Measurements from ENCODE around the gene ZNF438.

DNA sequence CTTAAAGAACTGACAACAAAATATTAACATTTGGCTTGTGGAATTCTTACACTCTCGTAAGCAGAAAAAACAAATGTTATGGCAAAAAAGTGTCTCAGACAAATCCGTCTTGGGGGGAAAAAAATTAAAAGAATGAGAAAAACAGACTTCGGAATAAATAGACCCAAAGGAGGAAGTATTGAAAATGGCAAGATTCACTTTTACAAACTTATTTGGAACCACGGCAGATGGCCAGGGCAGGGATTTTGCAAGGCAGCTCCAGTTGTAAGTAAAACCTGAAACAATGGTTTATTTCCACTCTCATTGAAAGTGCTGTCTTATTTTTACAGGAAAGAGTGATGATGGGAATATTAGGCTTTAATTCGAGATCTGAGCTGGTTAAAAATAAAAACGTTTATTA, 1.5 kb upstream of the ZNF438 start:
- TF ChIP-seq TAF1 (IDR thresholded peaks at IDR 0.05; ENCODE audit: low read depth) = no peak
- TF ChIP-seq, protein P1, sequence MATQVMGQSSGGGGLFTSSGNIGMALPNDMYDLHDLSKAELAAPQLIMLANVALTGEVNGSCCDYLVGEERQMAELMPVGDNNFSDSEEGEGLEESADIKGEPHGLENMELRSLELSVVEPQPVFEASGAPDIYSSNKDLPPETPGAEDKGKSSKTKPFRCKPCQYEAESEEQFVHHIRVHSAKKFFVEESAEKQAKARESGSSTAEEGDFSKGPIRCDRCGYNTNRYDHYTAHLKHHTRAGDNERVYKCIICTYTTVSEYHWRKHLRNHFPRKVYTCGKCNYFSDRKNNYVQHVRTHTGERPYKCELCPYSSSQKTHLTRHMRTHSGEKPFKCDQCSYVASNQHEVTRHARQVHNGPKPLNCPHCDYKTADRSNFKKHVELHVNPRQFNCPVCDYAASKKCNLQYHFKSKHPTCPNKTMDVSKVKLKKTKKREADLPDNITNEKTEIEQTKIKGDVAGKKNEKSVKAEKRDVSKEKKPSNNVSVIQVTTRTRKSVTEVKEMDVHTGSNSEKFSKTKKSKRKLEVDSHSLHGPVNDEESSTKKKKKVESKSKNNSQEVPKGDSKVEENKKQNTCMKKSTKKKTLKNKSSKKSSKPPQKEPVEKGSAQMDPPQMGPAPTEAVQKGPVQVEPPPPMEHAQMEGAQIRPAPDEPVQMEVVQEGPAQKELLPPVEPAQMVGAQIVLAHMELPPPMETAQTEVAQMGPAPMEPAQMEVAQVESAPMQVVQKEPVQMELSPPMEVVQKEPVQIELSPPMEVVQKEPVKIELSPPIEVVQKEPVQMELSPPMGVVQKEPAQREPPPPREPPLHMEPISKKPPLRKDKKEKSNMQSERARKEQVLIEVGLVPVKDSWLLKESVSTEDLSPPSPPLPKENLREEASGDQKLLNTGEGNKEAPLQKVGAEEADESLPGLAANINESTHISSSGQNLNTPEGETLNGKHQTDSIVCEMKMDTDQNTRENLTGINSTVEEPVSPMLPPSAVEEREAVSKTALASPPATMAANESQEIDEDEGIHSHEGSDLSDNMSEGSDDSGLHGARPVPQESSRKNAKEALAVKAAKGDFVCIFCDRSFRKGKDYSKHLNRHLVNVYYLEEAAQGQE (IDR thresholded peaks at IDR 0.05; ENCODE audit: low read depth) = no peak
- TF ChIP-seq TEAD4 (IDR thresholded peaks at IDR 0.05) = no peak
- TF ChIP-seq, protein P2, sequence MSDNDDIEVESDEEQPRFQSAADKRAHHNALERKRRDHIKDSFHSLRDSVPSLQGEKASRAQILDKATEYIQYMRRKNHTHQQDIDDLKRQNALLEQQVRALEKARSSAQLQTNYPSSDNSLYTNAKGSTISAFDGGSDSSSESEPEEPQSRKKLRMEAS (IDR thresholded peaks at IDR 0.05) = no peak
- no peak for TF ChIP-seq EP300 (IDR thresholded peaks at IDR 0.05; ENCODE audit: borderline replicate concordance)
- no peak for TF ChIP-seq CEBPB (IDR thresholded peaks at IDR 0.05)
- no peak for TF ChIP-seq TCF12 (IDR thresholded peaks at IDR 0.05; ENCODE audit: low read depth)
- no peak for TF ChIP-seq RAD21 (IDR thresholded peaks at IDR 0.05; ENCODE audit: low read depth)
- TF ChIP-seq FOXM1 (IDR thresholded peaks at IDR 0.05; ENCODE audit: borderline replicate concordance, low read depth) = no peak
- TF ChIP-seq, protein P3, sequence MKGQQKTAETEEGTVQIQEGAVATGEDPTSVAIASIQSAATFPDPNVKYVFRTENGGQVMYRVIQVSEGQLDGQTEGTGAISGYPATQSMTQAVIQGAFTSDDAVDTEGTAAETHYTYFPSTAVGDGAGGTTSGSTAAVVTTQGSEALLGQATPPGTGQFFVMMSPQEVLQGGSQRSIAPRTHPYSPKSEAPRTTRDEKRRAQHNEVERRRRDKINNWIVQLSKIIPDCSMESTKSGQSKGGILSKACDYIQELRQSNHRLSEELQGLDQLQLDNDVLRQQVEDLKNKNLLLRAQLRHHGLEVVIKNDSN (IDR thresholded peaks at IDR 0.05) = no peak

Measured in Ishikawa (cell line).